NCI-H1694 treated with DMSO at 0.1 percent for 48 hours (cell line): ENCODE measurements around the gene ABHD4.
"Not testable (repeated sequence)": the region's sequence is repeated elsewhere in the genome, so short reads cannot be mapped to it uniquely, and the experiment has no call there.

Source experiments
- DNase-seq: peaks from one replicate; lab custom pipeline; 2025; lab: John Stamatoyannopoulos, UW

The ABHD4 gene

GRCh38 chr14:22561661-22562579, 36.2 kb upstream of the ABHD4 start:
- DNase-seq: no peak

- no peak for DNase-seq
Measured at GRCh38 chr14:22563987-22564386, 34.1 kb upstream of the ABHD4 start.

GRCh38 chr14:22564463-22564862, 33.6 kb upstream of the ABHD4 start:
- no peak for DNase-seq

- no peak for DNase-seq
Measured at GRCh38 chr14:22565391-22565945, 32.6 kb upstream of the ABHD4 start.

GRCh38 chr14:22566266-22566665, 31.8 kb upstream of the ABHD4 start:
- not testable (repeated sequence) for DNase-seq

GRCh38 chr14:22566845-22567244, 31.3 kb upstream of the ABHD4 start:
- DNase-seq: no peak

- no peak for DNase-seq
Measured at GRCh38 chr14:22567437-22567836, 30.7 kb upstream of the ABHD4 start.

GRCh38 chr14:22569106-22569736, 28.9 kb upstream of the ABHD4 start:
- no peak for DNase-seq

GRCh38 chr14:22569737-22570131, 28.4 kb upstream of the ABHD4 start:
- no peak for DNase-seq

- peak; percentile 79 for DNase-seq
Measured at GRCh38 chr14:22570132-22570949, 27.8 kb upstream of the ABHD4 start.

- no peak for DNase-seq
Measured at GRCh38 chr14:22572562-22573058, 25.5 kb upstream of the ABHD4 start.

- no peak for DNase-seq
Measured at GRCh38 chr14:22573804-22574203, 24.3 kb upstream of the ABHD4 start.

- no peak for DNase-seq
Measured at GRCh38 chr14:22577334-22577908, 20.7 kb upstream of the ABHD4 start.

- DNase-seq: no peak
Measured at GRCh38 chr14:22579236-22579635, 18.9 kb upstream of the ABHD4 start.

- DNase-seq: no peak
Measured at GRCh38 chr14:22579881-22580280, 18.2 kb upstream of the ABHD4 start.

GRCh38 chr14:22580625-22581024, 17.5 kb upstream of the ABHD4 start:
- no peak for DNase-seq

GRCh38 chr14:22583994-22584393, 14.1 kb upstream of the ABHD4 start:
- no peak for DNase-seq

GRCh38 chr14:22587247-22587646, 10.9 kb upstream of the ABHD4 start:
- DNase-seq: no peak

- not testable (repeated sequence) for DNase-seq
Measured at GRCh38 chr14:22587677-22588422, 10.2 kb upstream of the ABHD4 start.

GRCh38 chr14:22588526-22589095, 9.5 kb upstream of the ABHD4 start:
- DNase-seq: no peak
